ENCODE results near the gene SAE1. TPM values are rescaled to one million over a fixed set of nuclear protein-coding genes. Genes with fewer than 3 reads are reported as not detected.

Gene SAE1
- total RNA-seq, 2 experiments from 2014 or later = 154 to 157 TPM

- Mint-ChIP-seq H3K4me1 (ENCODE audit: low read depth) (peaks cover 69% of the 10 kb centered on the region), H3K27ac (peak overlapping the region; percentile 72), H3K27me3 (no peaks in the 10 kb centered on the region), H3K4me3 (peak overlapping the region; percentile 10), H3K36me3 (peaks cover 68% of the 10 kb centered on the region), H3K9me3 (no peaks in the 10 kb centered on the region)
- CTCF ChIA-PET = interaction anchor here (0.8 to 11.0 kb wide), 7 partner anchors 10 to 100 kb away, joined by 3 to 151 read pairs (median 5); partner anchors contain the start of gene SAE1
- intact Hi-C loops (cut with micrococcal nuclease) = loop anchor here (1.0 kb wide), 1 partner anchor 12 kb away; no protein-coding TSS in a partner anchor
- no peak for DNase-seq
- POLR2A ChIA-PET = interaction anchor here (0.6 to 2.8 kb wide), 7 partner anchors 10 to 97 kb away, joined by 3 to 11 read pairs (median 5); no protein-coding TSS in a partner anchor
Observed at GRCh38 chr19:47146920-47147319, 16.3 kb downstream of the SAE1 start.

- H3K27me3 Mint-ChIP-seq = no peaks in the 10 kb centered on the region
- H3K27ac Mint-ChIP-seq = no peak overlapping the region
- no peak overlapping the region for H3K4me3 Mint-ChIP-seq
- ChIA-PET POLR2A (no interaction called here), CTCF (interaction anchor here (11.0 kb wide), 1 partner anchor 95 kb away, joined by 151 read pairs; no protein-coding TSS in a partner anchor)
- peaks cover 57% of the 10 kb centered on the region for H3K4me1 Mint-ChIP-seq (ENCODE audit: low read depth)
- DNase-seq = no peak
- no peaks in the 10 kb centered on the region for H3K9me3 Mint-ChIP-seq
- peaks cover 68% of the 10 kb centered on the region for H3K36me3 Mint-ChIP-seq
- intact Hi-C loops (cut with micrococcal nuclease) = no loop called here
Observed at GRCh38 chr19:47151627-47152026, 21.0 kb downstream of the SAE1 start.

DNA sequence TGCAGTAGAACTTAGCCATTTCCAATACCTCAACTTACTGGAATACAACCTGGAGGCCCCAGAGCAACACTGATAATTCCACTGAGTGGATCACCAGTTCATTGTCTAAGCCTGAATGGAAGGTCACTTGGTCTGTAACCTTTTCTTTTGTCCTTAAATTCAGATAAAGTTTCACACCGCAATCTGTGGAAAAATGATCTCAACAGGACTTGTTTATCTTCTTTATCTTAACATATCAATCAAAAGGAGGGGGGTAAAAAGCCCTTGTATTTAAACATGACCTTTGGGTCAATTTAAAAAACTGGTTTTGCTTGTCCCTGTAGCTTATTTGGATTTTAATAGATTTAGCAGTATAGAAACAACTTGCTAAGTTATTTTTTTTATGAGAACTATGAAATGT lies 21.6 kb downstream of the SAE1 start:
- H3K27me3 Mint-ChIP-seq = no peaks in the 10 kb centered on the region
- CTCF ChIA-PET = interaction anchor here (11.0 kb wide), 1 partner anchor 94 kb away, joined by 151 read pairs; no protein-coding TSS in a partner anchor
- H3K4me3 Mint-ChIP-seq = no peak overlapping the region
- no peak overlapping the region for H3K27ac Mint-ChIP-seq
- no peak for DNase-seq
- POLR2A ChIA-PET = no interaction called here
- peaks cover 57% of the 10 kb centered on the region for H3K4me1 Mint-ChIP-seq (ENCODE audit: low read depth)
- peaks cover 68% of the 10 kb centered on the region for H3K36me3 Mint-ChIP-seq
- no peaks in the 10 kb centered on the region for H3K9me3 Mint-ChIP-seq
- intact Hi-C loops (cut with micrococcal nuclease) = no loop called here

- POLR2A ChIA-PET = no interaction called here
- CTCF ChIA-PET = interaction anchor here (11.0 kb wide), 1 partner anchor 94 kb away, joined by 151 read pairs; no protein-coding TSS in a partner anchor
- Mint-ChIP-seq H3K4me3 (no peak overlapping the region), H3K36me3 (peaks cover 68% of the 10 kb centered on the region), H3K27ac (no peak overlapping the region), H3K27me3 (no peaks in the 10 kb centered on the region), H3K9me3 (no peaks in the 10 kb centered on the region), H3K4me1 (ENCODE audit: low read depth) (peaks cover 61% of the 10 kb centered on the region)
- no peak for DNase-seq
- intact Hi-C loops (cut with micrococcal nuclease) = no loop called here
Observed at GRCh38 chr19:47152632-47153031, 22.0 kb downstream of the SAE1 start.

- Mint-ChIP-seq H3K36me3 (peaks cover 68% of the 10 kb centered on the region), H3K4me3 (no peak overlapping the region), H3K9me3 (no peaks in the 10 kb centered on the region), H3K27me3 (no peaks in the 10 kb centered on the region), H3K27ac (peak overlapping the region; percentile 13), H3K4me1 (ENCODE audit: low read depth) (peaks cover 62% of the 10 kb centered on the region)
- CTCF ChIA-PET = interaction anchor here (1.0 to 10.2 kb wide), 3 partner anchors 34 to 93 kb away, joined by 4 to 103 read pairs (median 6); no protein-coding TSS in a partner anchor
- intact Hi-C loops (cut with micrococcal nuclease) = no loop called here
- no peak for DNase-seq
- POLR2A ChIA-PET = no interaction called here
Observed at GRCh38 chr19:47153266-47153665, 22.6 kb downstream of the SAE1 start.

DNA sequence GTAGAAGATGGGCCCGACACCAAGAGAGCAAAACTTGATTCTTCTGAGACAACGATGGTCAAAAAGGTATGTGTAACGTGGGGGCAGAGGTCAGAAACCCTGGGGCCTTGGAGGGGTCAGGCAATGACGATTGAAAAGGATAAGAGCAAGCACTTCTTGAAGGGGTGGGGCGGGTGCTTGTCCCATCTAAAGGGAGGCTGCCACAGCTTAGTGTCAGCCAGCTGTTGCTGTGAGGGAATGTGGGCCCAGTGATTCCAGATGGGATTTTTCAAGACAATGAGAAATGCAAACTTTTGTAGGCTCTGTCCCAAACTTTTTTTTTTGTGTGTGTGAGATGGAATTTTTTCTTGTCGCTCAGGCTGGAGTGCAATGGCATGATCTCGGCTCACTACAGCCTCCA lies 24.5 kb downstream of the SAE1 start:
- Mint-ChIP-seq H3K36me3 (peaks cover 68% of the 10 kb centered on the region), H3K4me3 (no peak overlapping the region), H3K9me3 (no peaks in the 10 kb centered on the region), H3K27ac (peak overlapping the region; percentile 1), H3K4me1 (ENCODE audit: low read depth) (peaks cover 69% of the 10 kb centered on the region), H3K27me3 (no peaks in the 10 kb centered on the region)
- CTCF ChIA-PET = interaction anchor here (0.6 to 10.2 kb wide), 4 partner anchors 31 to 164 kb away, joined by 4 to 103 read pairs (median 28); no protein-coding TSS in a partner anchor
- intact Hi-C loops (cut with micrococcal nuclease) = no loop called here
- POLR2A ChIA-PET = interaction anchor here (0.7 kb wide), 1 partner anchor 70 kb away, joined by 3 read pairs; no protein-coding TSS in a partner anchor
- DNase-seq = no peak

- POLR2A ChIA-PET = interaction anchor here (0.8 to 3.4 kb wide), 8 partner anchors 11 to 87 kb away, joined by 3 to 22 read pairs (median 6); partner anchors contain the start of gene ZC3H4
- peak; percentile 36 for DNase-seq
Observed at GRCh38 chr19:47156861-47157430, 26.3 kb downstream of the SAE1 start.

GRCh38 chr19:47157431-47158321 lies 27.0 kb downstream of the SAE1 start:
- ChIA-PET CTCF (interaction anchor here (0.8 to 10.2 kb wide), 18 partner anchors 7 to 145 kb away, joined by 3 to 103 read pairs (median 6); partner anchors contain the start of genes SAE1 and ZC3H4), POLR2A (interaction anchor here (0.8 to 3.4 kb wide), 13 partner anchors 12 to 86 kb away, joined by 3 to 22 read pairs (median 4); partner anchors contain the start of gene ZC3H4)
- intact Hi-C loops (cut with micrococcal nuclease) = loop anchor here (2.0 kb wide), 1 partner anchor 69 kb away; no protein-coding TSS in a partner anchor
- peak; percentile 49 for DNase-seq
- peaks cover 64% of the 10 kb centered on the region for H3K4me1 Mint-ChIP-seq (ENCODE audit: low read depth)
- peak overlapping the region; percentile 43 for H3K4me3 Mint-ChIP-seq
- no peaks in the 10 kb centered on the region for H3K27me3 Mint-ChIP-seq
- peak overlapping the region; percentile 84 for H3K27ac Mint-ChIP-seq
- H3K9me3 Mint-ChIP-seq = no peaks in the 10 kb centered on the region
- peaks cover 50% of the 10 kb centered on the region for H3K36me3 Mint-ChIP-seq

More at GRCh38 chr19:47156861-47157430, 26.3 kb downstream of the SAE1 start:
- intact Hi-C loops (cut with micrococcal nuclease) = no loop called here
- Mint-ChIP-seq H3K4me3 (no peak overlapping the region), H3K4me1 (ENCODE audit: low read depth) (peaks cover 64% of the 10 kb centered on the region), H3K36me3 (peaks cover 58% of the 10 kb centered on the region), H3K9me3 (no peaks in the 10 kb centered on the region), H3K27ac (peak overlapping the region; percentile 80), H3K27me3 (no peaks in the 10 kb centered on the region)
- CTCF ChIA-PET = interaction anchor here (0.8 to 10.2 kb wide), 12 partner anchors 8 to 144 kb away, joined by 3 to 103 read pairs (median 6); partner anchors contain the start of genes SAE1 and ZC3H4

DNA sequence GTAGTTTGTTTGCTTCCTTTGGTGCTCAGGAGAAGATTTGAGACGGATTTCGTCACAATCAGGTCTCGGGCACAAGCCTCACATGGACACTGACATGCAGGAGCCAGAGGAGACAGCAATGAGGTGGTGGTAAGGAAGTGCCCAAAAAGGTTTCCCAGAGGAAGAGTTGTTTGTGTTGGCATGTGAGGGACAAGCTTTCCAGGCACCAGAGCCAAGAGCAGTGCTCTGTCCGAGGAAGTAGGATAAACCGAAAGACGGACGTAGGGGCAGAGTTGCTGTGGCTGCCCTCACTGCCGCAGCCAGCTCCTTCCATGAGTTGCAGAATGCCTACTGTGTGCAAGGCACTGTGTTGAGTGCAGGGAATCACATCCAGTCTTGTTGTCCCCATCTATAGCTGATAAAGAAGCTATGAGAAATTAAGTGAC lies 27.7 kb downstream of the SAE1 start:
- H3K27ac Mint-ChIP-seq = peak overlapping the region; percentile 84
- peaks cover 45% of the 10 kb centered on the region for H3K36me3 Mint-ChIP-seq
- no peaks in the 10 kb centered on the region for H3K9me3 Mint-ChIP-seq
- ChIA-PET POLR2A (interaction anchor here (0.7 to 3.4 kb wide), 13 partner anchors 10 to 86 kb away, joined by 3 to 22 read pairs (median 4); partner anchors contain the start of gene ZC3H4), CTCF (interaction anchor here (0.5 to 10.2 kb wide), 14 partner anchors 8 to 145 kb away, joined by 3 to 103 read pairs (median 6); no protein-coding TSS in a partner anchor)
- H3K27me3 Mint-ChIP-seq = no peaks in the 10 kb centered on the region
- DNase-seq = no peak
- intact Hi-C loops (cut with micrococcal nuclease) = loop anchor here (2.0 kb wide), 1 partner anchor 68 kb away; no protein-coding TSS in a partner anchor
- peaks cover 58% of the 10 kb centered on the region for H3K4me1 Mint-ChIP-seq (ENCODE audit: low read depth)
- peak overlapping the region; percentile 43 for H3K4me3 Mint-ChIP-seq

- Mint-ChIP-seq H3K27me3 (no peaks in the 10 kb centered on the region), H3K4me1 (ENCODE audit: low read depth) (peaks cover 57% of the 10 kb centered on the region), H3K27ac (peak overlapping the region; percentile 84), H3K36me3 (peaks cover 44% of the 10 kb centered on the region), H3K9me3 (no peaks in the 10 kb centered on the region), H3K4me3 (peak overlapping the region; percentile 43)
- intact Hi-C loops (cut with micrococcal nuclease) = loop anchor here (1.0 to 2.0 kb wide), 4 partner anchors 13 to 68 kb away; no protein-coding TSS in a partner anchor
- DNase-seq = peak; percentile 62
- ChIA-PET POLR2A (interaction anchor here (0.7 to 3.4 kb wide), 15 partner anchors 9 to 85 kb away, joined by 3 to 22 read pairs (median 4); partner anchors contain the start of gene ZC3H4), CTCF (interaction anchor here (0.5 to 10.2 kb wide), 16 partner anchors 9 to 146 kb away, joined by 3 to 103 read pairs (median 6); no protein-coding TSS in a partner anchor)
Observed at GRCh38 chr19:47158879-47159503, 28.4 kb downstream of the SAE1 start.

Data from activated CD4-positive, alpha-beta memory T cell treated with anti-CD3 and anti-CD28 coated beads for 36 hours (primary cell).